WERI-Rb-1 (cell line): Measurements from ENCODE around the gene USP49.
A peak's percentile ranks its signal among the peaks of the same experiment; 100 is the strongest.

Experiments
- DNase-seq: peaks from one replicate; pipeline ENCODE4 v3.0.0-alpha.2; 2020
- H3K27ac ChIP-seq: fragments of 250-450 bp; sonication (Bioruptor Pico); 2 replicates; pipeline ENCODE4 v1.5.1; 2020; ENCODE audit warnings: mild to moderate bottlenecking, moderate library complexity
- H3K27me3 ChIP-seq: fragments of 250-450 bp; sonication (Bioruptor Pico); 2 replicates; pipeline ENCODE4 v1.5.1; 2021; ENCODE audit warnings: mild to moderate bottlenecking, low read depth, moderate library complexity; ENCODE audit not compliant: insufficient read depth, severe bottlenecking
- H3K36me3 ChIP-seq: fragments of 250-450 bp; sonication (Bioruptor Pico); 2 replicates; pipeline ENCODE4 v1.5.1; 2020; ENCODE audit warnings: mild to moderate bottlenecking, moderate library complexity
- H3K4me3 ChIP-seq: 2 replicates; pipeline ENCODE4 v1.5.1; 2011; ENCODE audit warnings: low read depth, mild to moderate bottlenecking, control low read depth, low read length
- H3K9me3 ChIP-seq: fragments of 250-450 bp; sonication (Bioruptor Pico); 2 replicates; pipeline ENCODE4 v1.5.1; 2021; ENCODE audit warnings: mild to moderate bottlenecking, moderate library complexity; ENCODE audit not compliant: severe bottlenecking
- CTCF ChIP-seq: IDR thresholded peaks from 2 replicates; pipeline ENCODE4 v1.5.1; 2011; ENCODE audit warnings: low read depth, mild to moderate bottlenecking, control low read depth, inconsistent platforms, low read length

USP49 gene

GRCh38 chr6:41759905-41760579 is 135.1 kb downstream of the USP49 start:
- H3K27ac ChIP-seq, result no peak overlapping the region
- no peak overlapping the region for H3K4me3 ChIP-seq
- DNase-seq, result no peak
- no peaks in the 10 kb centered on the region for H3K27me3 ChIP-seq
- H3K9me3 ChIP-seq, result no peaks in the 10 kb centered on the region
- TF ChIP-seq CTCF, result no peak
- H3K36me3 ChIP-seq, result no peaks in the 10 kb centered on the region

- no peak overlapping the region for H3K27ac ChIP-seq
- no peak for TF ChIP-seq CTCF
- no peaks in the 10 kb centered on the region for H3K27me3 ChIP-seq
- no peak for DNase-seq
- no peaks in the 10 kb centered on the region for H3K9me3 ChIP-seq
- no peaks in the 10 kb centered on the region for H3K36me3 ChIP-seq
- no peak overlapping the region for H3K4me3 ChIP-seq
Observed at GRCh38 chr6:41759106-41759904, 135.9 kb downstream of the USP49 start.

- DNase-seq, result no peak
- TF ChIP-seq CTCF, result no peak
- Histone ChIP-seq H3K4me3 (no peak overlapping the region), H3K27me3 (no peaks in the 10 kb centered on the region), H3K27ac (no peak overlapping the region), H3K9me3 (no peaks in the 10 kb centered on the region), H3K36me3 (no peaks in the 10 kb centered on the region)
Observed at GRCh38 chr6:41758641-41759035, 136.5 kb downstream of the USP49 start.

- Histone ChIP-seq H3K36me3 (no peaks in the 10 kb centered on the region), H3K4me3 (no peak overlapping the region), H3K9me3 (no peaks in the 10 kb centered on the region), H3K27me3 (no peaks in the 10 kb centered on the region), H3K27ac (no peak overlapping the region)
- TF ChIP-seq CTCF, result no peak
- DNase-seq, result no peak
Observed at GRCh38 chr6:41757931-41758640, 137.1 kb downstream of the USP49 start.

- H3K4me3 ChIP-seq, result no peak overlapping the region
- H3K27me3 ChIP-seq, result no peaks in the 10 kb centered on the region
- no peak overlapping the region for H3K27ac ChIP-seq
- H3K36me3 ChIP-seq, result no peaks in the 10 kb centered on the region
- DNase-seq, result peak; percentile 55
- H3K9me3 ChIP-seq, result no peaks in the 10 kb centered on the region
- TF ChIP-seq CTCF, result no peak
Observed at GRCh38 chr6:41757271-41757670, 137.9 kb downstream of the USP49 start.
